Naive thymus-derived CD4-positive, alpha-beta T cell (primary cell): Measurements from ENCODE around the gene FAXDC2. TPM values are rescaled to one million over a fixed set of nuclear protein-coding genes. Genes with fewer than 3 reads are reported as not detected.

ENCODE experiments used
- ATAC-seq: fragments of 150-1000 bp; cut with Tn5 transposase; 2 replicates; pipeline ENCODE4 v1.10.0; 2021; ENCODE audit warnings: mild to moderate bottlenecking, moderate library complexity
- CTCF ChIA-PET: fragments of 350-600 bp; sonication (Branson Sonifier 250); formaldehyde crosslinking; loops from one replicate; lab custom pipeline; 2021; ENCODE audit warnings: antibody characterized with exemption; lab: Charles Lee
- POLR2A ChIA-PET: fragments of 350-600 bp; sonication (Branson Sonifier 250); formaldehyde crosslinking; loops from one replicate; lab custom pipeline; 2021; ENCODE audit warnings: antibody characterized with exemption, inconsistent platforms; lab: Charles Lee
- DNase-seq, 9 donors: peaks; one replicate each; pipeline versions ENCODE4 v3.0.0 to v3.0.0-alpha.2; 2020 to 2022; ENCODE audit warnings: mixed read lengths in 1 of 9
- H3K27ac ChIP-seq: one replicate; pipeline ENCODE4 v1.7.0; 2013; ENCODE audit warnings: mild to moderate bottlenecking, low read depth, low read length, moderate library complexity
- H3K27me3 ChIP-seq, 2 donors: one replicate each; pipeline ENCODE4 v1.7.0; 2013; ENCODE audit warnings: low read length in 2 of 2, mild to moderate bottlenecking in 2 of 2, moderate library complexity in 2 of 2; ENCODE audit not compliant: control insufficient read depth in 2 of 2, insufficient read depth in 2 of 2
- H3K36me3 ChIP-seq, 3 experiments: 1 replicate in 2 of 3; 2 replicates in 1 of 3; pipeline ENCODE4 v1.7.0; 2013; ENCODE audit warnings: low read length in 3 of 3, mild to moderate bottlenecking in 3 of 3, moderate library complexity in 1 of 3; ENCODE audit not compliant: insufficient read depth in 3 of 3, control insufficient read depth in 2 of 3
- H3K4me1 ChIP-seq, 2 donors: one replicate each; pipeline ENCODE4 v1.7.0; 2013; ENCODE audit warnings: low read length in 2 of 2, mild to moderate bottlenecking in 2 of 2, moderate library complexity in 1 of 2; ENCODE audit not compliant: control insufficient read depth in 2 of 2, insufficient read depth in 2 of 2
- H3K4me3 ChIP-seq: 2 replicates; pipeline ENCODE4 v1.7.0; 2013; ENCODE audit warnings: mild to moderate bottlenecking, low read length
- H3K9me3 ChIP-seq, 3 experiments: 1 replicate in 2 of 3; 2 replicates in 1 of 3; pipeline ENCODE4 v1.7.0; 2013; ENCODE audit warnings: low read length in 3 of 3; ENCODE audit not compliant: control insufficient read depth in 2 of 3
- H3K27ac Mint-ChIP-seq, 9 donors: one replicate each; pipeline ENCODE4 v1.8.0; 2020 to 2022; ENCODE audit warnings: mixed read lengths in 9 of 9, mild to moderate bottlenecking in 8 of 9, moderate library complexity in 5 of 9, inconsistent platforms in 2 of 9
- H3K27me3 Mint-ChIP-seq, 5 donors: one replicate each; pipeline ENCODE4 v1.8.0; 2021 to 2022; ENCODE audit warnings: mixed read lengths in 5 of 5, mild to moderate bottlenecking in 1 of 5
- H3K36me3 Mint-ChIP-seq, 5 donors: one replicate each; pipeline ENCODE4 v1.8.0; 2020 to 2022; ENCODE audit warnings: mixed read lengths in 5 of 5, mild to moderate bottlenecking in 3 of 5, inconsistent platforms in 1 of 5
- H3K4me1 Mint-ChIP-seq, 7 donors: one replicate each; pipeline ENCODE4 v1.8.0; 2020 to 2022; ENCODE audit warnings: mixed read lengths in 7 of 7, mild to moderate bottlenecking in 3 of 7, inconsistent platforms in 1 of 7
- H3K4me3 Mint-ChIP-seq, 10 donors: one replicate each; pipeline ENCODE4 v1.8.0; 2020 to 2022; ENCODE audit warnings: mild to moderate bottlenecking in 10 of 10, mixed read lengths in 10 of 10, moderate library complexity in 6 of 10, inconsistent platforms in 2 of 10
- H3K9me3 Mint-ChIP-seq, 11 donors: one replicate each; pipeline ENCODE4 v1.8.0; 2020 to 2022; ENCODE audit warnings: mixed read lengths in 11 of 11, mild to moderate bottlenecking in 4 of 11, inconsistent platforms in 1 of 11, moderate library complexity in 1 of 11
- intact Hi-C, 2 donors: fragments of 100-400 bp; cut with micrococcal nuclease; formaldehyde crosslinking; loops; one replicate each; pipeline ENCODE4 v1.15.1; 2023
- polyA plus RNA-seq, 2 donors: library from polyadenylated mRNA; unstranded; fragments of 300-500 nt; fragmentation: Illumina TruSeq; gene quantifications; one replicate each; pipeline ENCODE4 v1.2.3, GENCODE V29; 2021
- total RNA-seq, 6 experiments: library from RNA in 5 of 6; stranded (reverse) in 5 of 6; gene quantifications; 1 replicate in 5 of 6; 2 replicates in 1 of 6; pipeline ENCODE4 v1.2.3 and lab custom pipeline; 2021 to 2026

FAXDC2 gene
- total and polyA plus RNA-seq, 7 experiments from 2014 or later = 0.30 to 1.9 (median 0.40) TPM; not detected in 3

DNA sequence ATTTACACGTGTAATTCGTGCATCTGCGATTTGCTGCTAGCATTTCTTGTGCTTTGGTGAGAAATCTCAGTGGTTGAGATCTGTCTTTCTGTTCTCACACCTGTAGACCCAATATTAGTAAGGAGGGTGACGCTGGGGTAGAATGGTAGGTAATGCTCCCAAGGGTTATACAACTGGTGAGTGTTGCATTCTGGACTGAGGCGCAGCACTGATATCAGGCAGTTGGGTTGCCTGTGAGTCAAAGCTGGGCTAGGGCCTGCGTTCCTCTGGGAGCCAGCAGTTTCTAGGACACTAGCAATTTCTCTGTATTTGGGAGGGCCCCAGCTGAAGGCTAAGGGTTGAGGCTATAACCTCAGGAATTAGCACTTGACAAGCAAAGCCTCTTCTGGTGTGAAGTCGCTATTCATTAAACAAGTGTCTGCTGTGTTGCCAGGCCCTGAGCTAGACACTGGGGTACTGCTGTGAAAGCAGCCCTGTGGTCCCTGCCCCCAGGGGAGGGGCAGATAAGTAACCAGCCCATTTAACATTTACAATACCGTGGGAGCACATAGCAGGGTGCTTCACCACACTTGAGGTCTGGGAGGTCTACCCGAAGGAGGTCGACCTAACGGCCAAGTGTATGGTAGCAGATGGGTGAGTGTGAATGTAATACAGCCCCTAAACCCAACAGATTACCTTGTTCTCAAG, 66.5 kb downstream of the FAXDC2 start:
- Mint-ChIP-seq H3K9me3 (no peaks in the 10 kb centered on the region), H3K4me3 (peak overlapping the region in 4 of 10 donors; percentile 38 to 45 (median 42)), H3K4me1 (peaks cover 66 to 97% (median 89%) of the 10 kb centered on the region in 7 donors), H3K27ac (peak overlapping the region in 8 of 9 donors; percentile 37 to 88 (median 76)), H3K36me3 (peaks cover 0 to 3% (median 0%) of the 10 kb centered on the region in 5 donors), H3K27me3 (no peaks in the 10 kb centered on the region)
- Histone ChIP-seq H3K27me3 (no peaks in the 10 kb centered on the region), H3K27ac (peak overlapping the region; percentile 49), H3K9me3 (no peaks in the 10 kb centered on the region), H3K4me1 (peaks cover 31 to 73% of the 10 kb centered on the region in 2 donors), H3K36me3 (no peaks in the 10 kb centered on the region), H3K4me3 (no peak overlapping the region)
- intact Hi-C loops = loop anchor here (2.0 kb wide), 2 partner anchors 15 to 17 kb away; no protein-coding TSS in a partner anchor
- DNase-seq (no peak), ATAC-seq (no peak)
- POLR2A ChIA-PET = no interaction called here
- CTCF ChIA-PET = no interaction called here

DNA sequence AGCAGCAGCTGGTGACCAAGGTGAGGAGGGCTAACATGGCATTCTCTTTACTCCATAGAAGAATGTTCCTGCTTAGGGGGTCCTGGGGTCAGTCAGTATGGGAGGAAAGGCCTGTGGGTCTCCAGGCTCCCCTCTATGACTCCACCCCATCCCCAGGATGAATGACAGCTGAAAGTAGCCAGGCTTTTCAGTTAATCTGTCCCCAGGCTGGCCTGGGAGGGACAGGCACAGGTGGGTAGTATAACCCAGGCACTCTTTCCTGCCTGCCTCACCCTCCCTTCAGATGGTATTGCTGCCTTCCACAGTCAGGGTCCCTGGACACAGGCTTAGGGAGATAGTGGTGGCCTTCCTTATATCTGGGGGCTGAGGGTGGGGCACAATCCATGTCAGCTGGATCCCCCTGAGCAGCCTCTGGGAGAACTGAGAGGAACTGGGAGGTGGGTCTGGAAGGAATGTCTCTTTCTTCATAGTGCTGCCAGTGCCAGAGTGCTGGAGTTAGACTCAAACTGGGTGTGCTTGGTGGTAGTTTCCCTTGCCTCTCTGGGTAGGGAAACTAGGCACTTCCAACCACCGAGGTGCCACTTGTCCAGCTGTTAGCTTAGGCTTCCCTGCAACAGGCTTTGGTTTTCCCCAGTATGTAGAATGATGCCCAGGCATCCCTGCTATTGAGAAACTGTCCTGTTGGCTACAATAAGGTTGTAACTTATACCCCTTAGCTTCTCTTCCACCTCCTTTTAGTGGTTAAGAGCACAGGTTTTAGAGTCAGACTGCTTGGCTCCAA, 67.4 kb downstream of the FAXDC2 start:
- CTCF ChIA-PET = no interaction called here
- Histone ChIP-seq H3K4me3 (no peak overlapping the region), H3K36me3 (no peaks in the 10 kb centered on the region), H3K27me3 (no peaks in the 10 kb centered on the region), H3K9me3 (no peaks in the 10 kb centered on the region), H3K27ac (peak overlapping the region; percentile 26), H3K4me1 (peaks cover 27 to 75% of the 10 kb centered on the region in 2 donors)
- intact Hi-C loops = no loop called here
- peaks cover 63 to 96% (median 88%) of the 10 kb centered on the region in 7 donors for H3K4me1 Mint-ChIP-seq
- H3K27ac Mint-ChIP-seq = peak overlapping the region in 8 of 9 donors; percentile 57 to 88 (median 80)
- POLR2A ChIA-PET = interaction anchor here (0.7 kb wide), 1 partner anchor 23 kb away, joined by 3 read pairs; no protein-coding TSS in a partner anchor
- DNase-seq (no peak), ATAC-seq (no peak)
- peaks cover 0 to under 1% (median 0%) of the 10 kb centered on the region in 5 donors for H3K36me3 Mint-ChIP-seq
- H3K4me3 Mint-ChIP-seq = peak overlapping the region in 7 of 10 donors; percentile 7 to 43 (median 38)
- H3K9me3 Mint-ChIP-seq = no peaks in the 10 kb centered on the region
- H3K27me3 Mint-ChIP-seq = no peaks in the 10 kb centered on the region

DNA sequence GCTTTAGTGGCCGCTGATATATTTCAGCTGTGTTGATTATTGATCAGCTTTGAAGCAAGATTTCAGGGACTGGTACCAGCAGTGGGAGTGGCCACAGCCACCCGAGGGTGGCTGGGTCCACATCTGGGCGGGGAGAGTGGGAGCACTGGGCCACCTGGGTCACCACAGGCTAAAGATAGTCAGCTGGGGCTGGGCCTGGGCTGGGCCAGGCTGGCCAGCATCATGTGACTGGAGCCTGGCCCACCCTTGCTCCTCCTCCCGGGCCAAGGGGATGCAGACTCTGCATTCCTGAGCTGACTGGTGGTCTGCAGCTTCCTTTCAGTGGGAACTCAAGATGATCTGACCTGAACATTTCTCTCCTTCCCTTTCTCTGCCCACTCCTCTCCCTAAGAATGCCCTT, 68.1 kb downstream of the FAXDC2 start:
- H3K4me3 Mint-ChIP-seq = peak overlapping the region in 4 of 10 donors; percentile 37 to 65 (median 40)
- ATAC-seq (no peak), DNase-seq (no peak)
- H3K4me1 ChIP-seq = peaks cover 20 to 68% of the 10 kb centered on the region in 2 donors
- no peak overlapping the region for H3K4me3 ChIP-seq
- no peaks in the 10 kb centered on the region for H3K9me3 ChIP-seq
- intact Hi-C loops = no loop called here
- H3K9me3 Mint-ChIP-seq = no peaks in the 10 kb centered on the region
- no peaks in the 10 kb centered on the region for H3K27me3 ChIP-seq
- ChIA-PET POLR2A (interaction anchor here (0.7 kb wide), 1 partner anchor 22 kb away, joined by 3 read pairs; no protein-coding TSS in a partner anchor), CTCF (no interaction called here)
- H3K27ac Mint-ChIP-seq = peak overlapping the region in 8 of 9 donors; percentile 51 to 89 (median 74)
- H3K27ac ChIP-seq = peak overlapping the region; percentile 26
- H3K27me3 Mint-ChIP-seq = no peaks in the 10 kb centered on the region
- H3K4me1 Mint-ChIP-seq = peaks cover 56 to 93% (median 82%) of the 10 kb centered on the region in 7 donors
- H3K36me3 ChIP-seq = no peaks in the 10 kb centered on the region
- no peaks in the 10 kb centered on the region for H3K36me3 Mint-ChIP-seq

DNA sequence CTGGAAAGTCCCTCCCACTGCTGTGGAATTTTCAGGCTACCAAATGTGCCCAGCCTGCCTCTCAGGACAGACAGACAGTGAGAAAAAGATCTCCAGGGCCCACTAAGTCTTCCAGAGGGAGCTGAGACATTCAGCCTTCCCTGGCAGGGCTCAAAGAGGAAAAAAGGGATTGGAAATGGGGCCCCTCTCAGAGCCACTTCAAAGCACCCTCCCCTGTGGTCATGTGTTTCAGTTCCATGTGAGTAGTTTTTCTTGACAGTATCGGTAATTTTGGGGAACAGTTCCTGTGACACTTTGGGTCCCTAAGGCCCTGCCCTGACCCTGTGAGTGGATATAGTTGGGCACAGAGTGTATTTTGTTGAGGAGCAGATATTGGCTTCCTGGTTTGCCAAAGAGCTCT, 70.3 kb downstream of the FAXDC2 start:
- H3K4me3 Mint-ChIP-seq = peak overlapping the region in 2 of 10 donors; percentile 39
- ATAC-seq = no peak
- no peak overlapping the region for H3K27ac ChIP-seq
- no peaks in the 10 kb centered on the region for H3K36me3 Mint-ChIP-seq
- H3K4me3 ChIP-seq = no peak overlapping the region
- peaks cover 43 to 92% (median 79%) of the 10 kb centered on the region in 7 donors for H3K4me1 Mint-ChIP-seq
- ChIA-PET CTCF (interaction anchor here (0.6 kb wide), 1 partner anchor 12 kb away, joined by 3 read pairs; no protein-coding TSS in a partner anchor), POLR2A (no interaction called here)
- H3K27me3 ChIP-seq = no peaks in the 10 kb centered on the region
- no peaks in the 10 kb centered on the region for H3K9me3 Mint-ChIP-seq
- H3K27ac Mint-ChIP-seq = peak overlapping the region in 8 of 9 donors; percentile 14 to 82 (median 57)
- peaks cover 17 to 56% of the 10 kb centered on the region in 2 donors for H3K4me1 ChIP-seq
- no peaks in the 10 kb centered on the region for H3K36me3 ChIP-seq
- intact Hi-C loops = no loop called here
- H3K27me3 Mint-ChIP-seq = no peaks in the 10 kb centered on the region
- no peaks in the 10 kb centered on the region for H3K9me3 ChIP-seq
- DNase-seq = no peak

DNA sequence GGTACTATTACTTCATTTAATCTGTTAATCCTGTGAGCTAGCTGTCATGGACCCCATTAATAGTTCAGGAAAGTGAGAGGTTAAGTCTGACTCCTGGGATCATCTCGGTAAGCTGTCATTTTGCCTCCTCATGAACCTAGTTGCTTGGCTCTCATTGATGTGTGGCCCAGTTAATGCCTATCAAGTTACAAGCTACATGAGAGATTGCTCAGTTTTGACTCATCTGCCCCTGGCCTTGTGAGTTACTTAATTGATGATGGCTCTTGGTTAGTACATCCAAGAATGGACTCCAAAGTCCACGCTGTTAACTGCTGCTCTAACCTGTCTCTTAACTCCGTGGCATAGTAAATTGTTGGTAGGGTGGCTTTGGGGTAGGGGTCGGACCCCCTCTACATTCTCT, 71.3 kb downstream of the FAXDC2 start:
- H3K4me1 ChIP-seq = peaks cover 26 to 56% of the 10 kb centered on the region in 2 donors
- peak overlapping the region in 3 of 9 donors; percentile 7 to 12 (median 9) for H3K27ac Mint-ChIP-seq
- CTCF ChIA-PET = interaction anchor here (0.6 kb wide), 1 partner anchor 79 kb away, joined by 3 read pairs; the partner anchor contains the start of gene CNOT8

DNA sequence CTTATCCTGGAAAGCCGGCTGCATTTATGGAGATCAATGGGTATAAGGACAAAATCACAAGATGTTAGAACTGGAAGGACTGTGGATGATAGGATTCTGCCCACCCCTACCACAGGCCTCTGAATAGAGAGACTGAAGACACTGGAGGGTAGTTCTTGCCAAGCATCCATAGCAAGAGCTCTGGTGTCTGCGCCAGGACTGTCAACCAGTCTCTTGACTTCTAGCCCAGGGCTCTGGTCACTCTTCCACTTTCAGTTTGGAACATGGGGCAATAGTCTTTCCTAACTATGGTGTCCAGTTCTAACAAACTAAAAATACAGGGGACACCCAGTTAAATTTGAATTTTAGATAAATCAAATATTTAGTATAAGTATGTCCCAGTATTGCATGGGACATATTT, 71.9 kb downstream of the FAXDC2 start:
- H3K27me3 Mint-ChIP-seq = no peaks in the 10 kb centered on the region
- ChIA-PET CTCF (interaction anchor here (0.6 kb wide), 1 partner anchor 80 kb away, joined by 3 read pairs; the partner anchor contains the start of gene CNOT8), POLR2A (no interaction called here)
- Histone ChIP-seq H3K27ac (no peak overlapping the region), H3K36me3 (no peaks in the 10 kb centered on the region), H3K27me3 (no peaks in the 10 kb centered on the region), H3K4me3 (no peak overlapping the region), H3K9me3 (no peaks in the 10 kb centered on the region), H3K4me1 (peaks cover 27 to 57% of the 10 kb centered on the region in 2 donors)
- no peak for ATAC-seq
- intact Hi-C loops = no loop called here
- H3K4me3 Mint-ChIP-seq = peak overlapping the region in 1 of 10 donors; percentile 9
- H3K36me3 Mint-ChIP-seq = no peaks in the 10 kb centered on the region
- H3K9me3 Mint-ChIP-seq = no peaks in the 10 kb centered on the region
- peaks cover 41 to 92% (median 77%) of the 10 kb centered on the region in 7 donors for H3K4me1 Mint-ChIP-seq
- H3K27ac Mint-ChIP-seq = peak overlapping the region in 3 of 9 donors; percentile 7 to 75 (median 32)
- no peak for DNase-seq

More for the DNA sequence above, 71.3 kb downstream of the FAXDC2 start:
- no peaks in the 10 kb centered on the region for H3K9me3 ChIP-seq
- Mint-ChIP-seq H3K9me3 (no peaks in the 10 kb centered on the region), H3K4me3 (peak overlapping the region in 2 of 10 donors; percentile 7 to 39), H3K4me1 (peaks cover 42 to 92% (median 79%) of the 10 kb centered on the region in 7 donors), H3K36me3 (no peaks in the 10 kb centered on the region), H3K27me3 (no peaks in the 10 kb centered on the region)
- H3K36me3 ChIP-seq = no peaks in the 10 kb centered on the region
- H3K27ac ChIP-seq = no peak overlapping the region
- no peaks in the 10 kb centered on the region for H3K27me3 ChIP-seq
- ATAC-seq = no peak
- no peak for DNase-seq
- intact Hi-C loops = no loop called here
- POLR2A ChIA-PET = no interaction called here
- H3K4me3 ChIP-seq = no peak overlapping the region
